ENCODE data around the gene KHDC4.

DNA sequence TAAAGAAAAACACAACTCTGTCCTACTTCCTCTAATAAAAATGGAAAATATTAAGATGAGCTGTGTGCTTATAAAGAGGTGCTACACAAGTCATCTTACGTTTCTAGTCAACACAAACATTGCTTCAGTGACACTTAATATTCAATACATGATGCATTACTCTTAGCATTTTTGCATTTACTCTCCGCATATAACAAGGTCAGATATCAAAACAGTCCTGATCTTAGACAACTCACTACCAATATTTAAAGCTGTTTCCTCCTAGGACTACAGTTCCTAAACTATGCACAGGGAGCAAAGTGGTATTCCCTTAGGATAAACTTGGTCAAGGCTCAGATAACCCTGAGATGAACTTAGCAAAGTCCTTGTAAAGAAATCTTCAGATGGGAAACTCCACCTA is 35.3 kb downstream of the KHDC4 start:
- TF ChIP-seq, protein P1, sequence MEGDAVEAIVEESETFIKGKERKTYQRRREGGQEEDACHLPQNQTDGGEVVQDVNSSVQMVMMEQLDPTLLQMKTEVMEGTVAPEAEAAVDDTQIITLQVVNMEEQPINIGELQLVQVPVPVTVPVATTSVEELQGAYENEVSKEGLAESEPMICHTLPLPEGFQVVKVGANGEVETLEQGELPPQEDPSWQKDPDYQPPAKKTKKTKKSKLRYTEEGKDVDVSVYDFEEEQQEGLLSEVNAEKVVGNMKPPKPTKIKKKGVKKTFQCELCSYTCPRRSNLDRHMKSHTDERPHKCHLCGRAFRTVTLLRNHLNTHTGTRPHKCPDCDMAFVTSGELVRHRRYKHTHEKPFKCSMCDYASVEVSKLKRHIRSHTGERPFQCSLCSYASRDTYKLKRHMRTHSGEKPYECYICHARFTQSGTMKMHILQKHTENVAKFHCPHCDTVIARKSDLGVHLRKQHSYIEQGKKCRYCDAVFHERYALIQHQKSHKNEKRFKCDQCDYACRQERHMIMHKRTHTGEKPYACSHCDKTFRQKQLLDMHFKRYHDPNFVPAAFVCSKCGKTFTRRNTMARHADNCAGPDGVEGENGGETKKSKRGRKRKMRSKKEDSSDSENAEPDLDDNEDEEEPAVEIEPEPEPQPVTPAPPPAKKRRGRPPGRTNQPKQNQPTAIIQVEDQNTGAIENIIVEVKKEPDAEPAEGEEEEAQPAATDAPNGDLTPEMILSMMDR (IDR thresholded peaks at IDR 0.05): no peak
- no peak for TF ChIP-seq POLR2A (IDR thresholded peaks at IDR 0.05)
